HFF-Myc (cell line): ENCODE data around the gene RUBCN.

ENCODE experiments used
- DNase-seq: peaks from one replicate; pipeline ENCODE4 v3.0.0-alpha.2; 2011; ENCODE audit warnings: low read depth; ENCODE audit errors: extremely low read depth
- H3K4me3 ChIP-seq: replicated peaks from 2 replicates; pipeline ENCODE4 v1.5.1; 2011; ENCODE audit warnings: low read depth, mild to moderate bottlenecking, control low read depth, low read length
- CTCF ChIP-seq: IDR thresholded peaks from 2 replicates; pipeline ENCODE4 v1.5.1; 2012; ENCODE audit warnings: mild to moderate bottlenecking, low read depth, low read length, control low read depth; ENCODE audit errors: missing control alignments

The RUBCN gene

GRCh38 chr3:197756704-197757103 is 20.0 kb upstream of the RUBCN start:
- no peak for TF ChIP-seq CTCF
- DNase-seq = no peak

GRCh38 chr3:197753263-197753662 is 16.6 kb upstream of the RUBCN start:
- no peak overlapping the region for H3K4me3 ChIP-seq
- TF ChIP-seq CTCF = no peak
- no peak for DNase-seq

More at GRCh38 chr3:197756704-197757103, 20.0 kb upstream of the RUBCN start:
- no peak overlapping the region for H3K4me3 ChIP-seq

- no peak for DNase-seq
- no peak for TF ChIP-seq CTCF
- H3K4me3 ChIP-seq = peak overlapping the region; percentile 74
Observed at GRCh38 chr3:197752107-197752506, 15.4 kb upstream of the RUBCN start.

- TF ChIP-seq CTCF = no peak
- no peak for DNase-seq
- peak overlapping the region; percentile 74 for H3K4me3 ChIP-seq
Observed at GRCh38 chr3:197750858-197751737, 14.4 kb upstream of the RUBCN start.

- no peak for TF ChIP-seq CTCF
- DNase-seq = no peak
- peak overlapping the region; percentile 74 for H3K4me3 ChIP-seq
Observed at GRCh38 chr3:197750396-197750831, 13.7 kb upstream of the RUBCN start.

- no peak for TF ChIP-seq CTCF
- peak; percentile 42 for DNase-seq
Observed at GRCh38 chr3:197749601-197750395, 13.1 kb upstream of the RUBCN start, which contains the start of gene FYTTD1. FYTTD1 (plus strand) TSS chr3:197749883; CDS start chr3:197749972, 89 bp downstream.

More at GRCh38 chr3:197749601-197750395, 13.1 kb upstream of the RUBCN start, which contains the start of gene FYTTD1:
- H3K4me3 ChIP-seq = peak within 1 kb of the TSS; percentile 74
